Forelimb muscle (tissue), 1 donor: ENCODE results near the gene DOK4. TPM values are rescaled to one million over a fixed set of nuclear protein-coding genes. Genes with fewer than 3 reads are reported as not detected.
"Not testable (repeated sequence)": the region's sequence is repeated elsewhere in the genome, so short reads cannot be mapped to it uniquely, and the experiment has no call there.

Experiments
- DNase-seq: peaks from one replicate; pipeline ENCODE4 v3.0.0-alpha.2; 2013; ENCODE audit warnings: low read depth
- polyA plus RNA-seq: library from polyadenylated mRNA; unstranded; fragments of 120-200 nt; gene quantifications from one replicate; pipeline ENCODE4 v1.2.1, GENCODE V29; 2013; ENCODE audit not compliant: insufficient read length

DOK4 gene
- polyA plus RNA-seq, 1 donor = 8.4 TPM

- DNase-seq = no peak
Observed at GRCh38 chr16:57502048-57502775, 15.9 kb upstream of the DOK4 start.

- DNase-seq = no peak
Observed at GRCh38 chr16:57501492-57501891, 15.2 kb upstream of the DOK4 start.

DNA sequence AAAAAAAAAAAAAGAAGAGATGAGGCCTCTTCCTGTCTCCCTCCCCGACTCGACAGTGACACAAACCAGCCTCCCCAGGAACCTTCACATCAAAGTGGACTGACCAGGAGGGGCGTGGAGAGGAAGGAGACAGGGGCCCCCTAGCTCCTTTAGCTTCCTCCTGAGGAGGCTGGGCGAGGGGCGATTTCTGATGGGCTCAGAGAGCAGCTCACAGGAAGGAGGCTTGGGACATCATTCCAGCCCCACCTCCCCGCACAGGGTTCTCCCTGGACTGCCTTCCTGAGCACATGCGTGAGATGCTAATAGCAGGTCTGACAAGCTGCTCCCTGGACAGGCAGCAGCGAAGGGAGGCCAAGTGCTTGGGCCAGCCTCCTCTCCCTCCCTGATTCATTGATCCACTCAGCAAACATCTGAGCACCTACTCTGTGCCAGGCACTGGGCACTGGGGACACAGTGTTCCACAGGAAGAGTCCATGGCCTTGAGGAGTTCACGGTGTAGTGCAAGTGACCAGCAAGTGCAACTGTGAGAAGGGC lies 14.4 kb upstream of the DOK4 start:
- no peak for DNase-seq

- DNase-seq = not testable (repeated sequence)
Observed at GRCh38 chr16:57499941-57500340, 13.6 kb upstream of the DOK4 start.

GRCh38 chr16:57498031-57498430 lies 11.7 kb upstream of the DOK4 start:
- no peak for DNase-seq

GRCh38 chr16:57497121-57497520 lies 10.8 kb upstream of the DOK4 start:
- no peak for DNase-seq

GRCh38 chr16:57493767-57494166 lies 7.5 kb upstream of the DOK4 start:
- DNase-seq = no peak

DNA sequence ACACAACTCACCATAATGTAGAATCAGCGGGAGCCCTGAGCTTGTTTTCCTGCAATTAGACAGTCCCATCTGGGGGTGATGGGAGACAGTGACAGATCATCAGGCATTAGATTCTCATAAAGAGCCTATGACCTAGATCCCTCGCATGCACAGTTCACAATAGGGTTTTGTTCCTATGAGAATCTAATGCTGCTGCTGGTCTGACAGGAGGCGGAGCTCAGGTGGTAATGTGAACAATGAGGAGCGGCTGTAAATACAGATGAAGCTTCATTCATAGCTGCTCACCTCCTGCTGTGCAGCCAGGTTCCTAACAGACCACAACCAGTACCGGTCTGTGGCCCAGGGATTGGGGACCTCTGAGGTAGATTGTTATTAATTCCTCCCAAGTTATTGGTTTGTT lies 2.9 kb upstream of the DOK4 start:
- no peak for DNase-seq

DNA sequence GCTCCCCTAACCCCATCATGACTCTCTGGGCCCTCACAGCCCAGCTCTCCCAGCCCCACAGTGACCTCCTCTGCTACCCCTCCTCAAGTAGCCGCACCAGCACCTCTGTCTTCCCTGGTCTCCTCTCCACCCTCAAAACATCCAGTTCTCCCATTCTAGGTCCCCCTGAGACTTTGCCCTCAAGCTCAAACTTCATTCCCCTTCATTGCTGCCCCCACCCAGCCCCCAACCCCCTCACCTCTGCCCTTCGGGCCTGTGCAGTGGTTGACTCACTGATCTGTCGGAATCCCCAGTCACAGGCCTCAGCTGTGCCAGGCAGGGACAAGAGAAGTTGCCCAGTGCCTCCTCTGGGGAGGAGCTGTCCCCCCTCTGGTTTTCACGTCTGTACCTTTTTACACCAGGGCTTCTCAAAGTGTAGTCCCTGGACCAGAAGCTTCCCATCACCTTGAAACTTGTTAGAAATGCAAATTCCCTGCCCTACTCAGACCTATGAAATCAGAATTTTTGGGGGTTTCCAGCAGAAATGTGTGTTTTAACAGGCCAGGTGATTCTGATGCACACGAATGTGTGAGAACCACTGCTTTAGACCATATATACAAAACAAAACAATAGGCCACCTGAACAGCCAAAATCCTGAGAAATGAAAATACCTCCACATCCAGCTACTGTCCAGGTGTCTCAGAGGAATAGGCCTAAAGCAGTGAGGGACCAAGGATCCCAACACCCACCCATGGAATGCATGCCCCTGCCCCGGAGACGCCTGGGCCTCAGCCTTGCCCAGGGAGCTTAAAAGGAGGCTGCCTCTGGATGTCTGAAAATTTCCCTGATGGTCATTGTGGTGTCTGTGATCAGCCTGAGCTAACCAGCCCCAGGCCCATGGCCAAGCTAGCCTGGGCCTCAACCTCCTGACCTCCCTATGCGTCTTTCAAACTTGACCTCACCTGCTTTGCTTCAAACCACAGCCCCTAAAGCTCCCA lies 853 bp upstream of the DOK4 start:
- DNase-seq = no peak

- DNase-seq = no peak
Observed at GRCh38 chr16:57485091-57485915, 990 bp downstream of the DOK4 start.

- no peak for DNase-seq
Observed at GRCh38 chr16:57484515-57485005, 1.7 kb downstream of the DOK4 start.

- DNase-seq = no peak
Observed at GRCh38 chr16:57483725-57484514, 2.4 kb downstream of the DOK4 start.

GRCh38 chr16:57482845-57483545 lies 3.3 kb downstream of the DOK4 start:
- no peak for DNase-seq

- DNase-seq = no peak
Observed at GRCh38 chr16:57481421-57481820, 4.9 kb downstream of the DOK4 start.

- no peak for DNase-seq
Observed at GRCh38 chr16:57480754-57481230, 5.5 kb downstream of the DOK4 start.

GRCh38 chr16:57479976-57480753 lies 6.1 kb downstream of the DOK4 start:
- no peak for DNase-seq

- DNase-seq = peak; percentile 28
Observed at GRCh38 chr16:57479205-57479975, 6.9 kb downstream of the DOK4 start.
